GM21367 (cell line): ENCODE results near the gene FAM177A1.
"Not testable (repeated sequence)": the region's sequence is repeated elsewhere in the genome, so short reads cannot be mapped to it uniquely, and the experiment has no call there.

Experiments used
- ATAC-seq: cut with Tn5 transposase; IDR thresholded peaks from one replicate; pipeline ENCODE4 v1.9.1; 2021; ENCODE audit not compliant: unreplicated experiment

The FAM177A1 gene

GRCh38 chr14:35046048-35046750, at the start of gene FAM177A1:
Gene FAM177A1, plus strand, starts transcription at chr14:35046272. Its CDS starts 192 bp downstream, at chr14:35046464.
- peak; percentile 89 for ATAC-seq

- no peak for ATAC-seq
Observed at GRCh38 chr14:34997762-34998161, 48.3 kb upstream of the FAM177A1 start.

- no peak for ATAC-seq
Observed at GRCh38 chr14:34999500-34999899, 46.6 kb upstream of the FAM177A1 start.

- no peak for ATAC-seq
Observed at GRCh38 chr14:35001621-35002020, 44.5 kb upstream of the FAM177A1 start.

GRCh38 chr14:35004839-35005238, 41.2 kb upstream of the FAM177A1 start:
- ATAC-seq = no peak

GRCh38 chr14:35016568-35016967, 29.5 kb upstream of the FAM177A1 start:
- no peak for ATAC-seq

- no peak for ATAC-seq
Observed at GRCh38 chr14:35020713-35021112, 25.4 kb upstream of the FAM177A1 start.

- ATAC-seq = no peak
Observed at GRCh38 chr14:35028435-35028834, 17.6 kb upstream of the FAM177A1 start.

- ATAC-seq = no peak
Observed at GRCh38 chr14:35032562-35032961, 13.5 kb upstream of the FAM177A1 start.

GRCh38 chr14:35034440-35034833, 11.6 kb upstream of the FAM177A1 start:
- ATAC-seq = no peak

GRCh38 chr14:35034944-35035554, 11.0 kb upstream of the FAM177A1 start:
- not testable (repeated sequence) for ATAC-seq

GRCh38 chr14:35038312-35038711, 7.8 kb upstream of the FAM177A1 start:
- ATAC-seq = not testable (repeated sequence)

- ATAC-seq = no peak
Observed at GRCh38 chr14:35042632-35043031, 3.4 kb upstream of the FAM177A1 start.

- ATAC-seq = no peak
Observed at GRCh38 chr14:35043046-35043445, 3.0 kb upstream of the FAM177A1 start.

GRCh38 chr14:35044939-35045797, 904 bp upstream of the FAM177A1 start:
- no peak for ATAC-seq

- ATAC-seq = no peak
Observed at GRCh38 chr14:35045798-35046047, 349 bp upstream of the FAM177A1 start.

GRCh38 chr14:35046751-35047536, 872 bp downstream of the FAM177A1 start:
- peak; percentile 22 for ATAC-seq

GRCh38 chr14:35047976-35048513, 2.0 kb downstream of the FAM177A1 start:
- ATAC-seq = no peak

GRCh38 chr14:35050652-35051051, 4.6 kb downstream of the FAM177A1 start:
- no peak for ATAC-seq

GRCh38 chr14:35051796-35052195, 5.7 kb downstream of the FAM177A1 start:
- no peak for ATAC-seq

- ATAC-seq = no peak
Observed at GRCh38 chr14:35052637-35053036, 6.6 kb downstream of the FAM177A1 start.
